NCI-H748 treated with DMSO at 0.1 percent for 48 hours (cell line): ENCODE results near the gene DACT2.
"Not testable (repeated sequence)": the region's sequence is repeated elsewhere in the genome, so short reads cannot be mapped to it uniquely, and the experiment has no call there.

Source experiments
- DNase-seq: peaks from one replicate; lab custom pipeline; 2025; lab: John Stamatoyannopoulos, UW

DACT2 gene

GRCh38 chr6:168319279-168320111, at the start of gene DACT2:
TSS of gene DACT2 (minus strand) at chr6:168319777. CDS start at chr6:168319633, 144 bp downstream.
- DNase-seq = no peak

- no peak for DNase-seq
These were observed 49.4 kb upstream of the DACT2 start for GRCh38 chr6:168368936-168369335.

GRCh38 chr6:168368066-168368820, 48.7 kb upstream of the DACT2 start:
- no peak for DNase-seq

GRCh38 chr6:168367285-168367751, 47.7 kb upstream of the DACT2 start:
- no peak for DNase-seq

- no peak for DNase-seq
These were observed 46.9 kb upstream of the DACT2 start for GRCh38 chr6:168366473-168366872.

- no peak for DNase-seq
These were observed 46.0 kb upstream of the DACT2 start for GRCh38 chr6:168365422-168366165.

- DNase-seq = no peak
These were observed 45.3 kb upstream of the DACT2 start for GRCh38 chr6:168364793-168365421.

GRCh38 chr6:168363811-168364792, 44.5 kb upstream of the DACT2 start:
- no peak for DNase-seq

- no peak for DNase-seq
These were observed 43.7 kb upstream of the DACT2 start for GRCh38 chr6:168363302-168363701.

GRCh38 chr6:168362276-168362990, 42.9 kb upstream of the DACT2 start:
- DNase-seq = no peak

- no peak for DNase-seq
These were observed 42.2 kb upstream of the DACT2 start for GRCh38 chr6:168361766-168362165.

GRCh38 chr6:168359794-168360193, 40.2 kb upstream of the DACT2 start:
- DNase-seq = peak; percentile 47

GRCh38 chr6:168358842-168359420, 39.4 kb upstream of the DACT2 start:
- DNase-seq = no peak

GRCh38 chr6:168356872-168357271, 37.3 kb upstream of the DACT2 start:
- DNase-seq = not testable (repeated sequence)

- DNase-seq = no peak
These were observed 36.3 kb upstream of the DACT2 start for GRCh38 chr6:168355716-168356522.

GRCh38 chr6:168354338-168354737, 34.8 kb upstream of the DACT2 start:
- DNase-seq = no peak

- DNase-seq = no peak
These were observed 33.5 kb upstream of the DACT2 start for GRCh38 chr6:168353041-168353440.

- no peak for DNase-seq
These were observed 32.5 kb upstream of the DACT2 start for GRCh38 chr6:168352096-168352495.

GRCh38 chr6:168349718-168350210, 30.2 kb upstream of the DACT2 start:
- DNase-seq = no peak
